ENCODE results near the gene TULP3.

TULP3 gene

DNA sequence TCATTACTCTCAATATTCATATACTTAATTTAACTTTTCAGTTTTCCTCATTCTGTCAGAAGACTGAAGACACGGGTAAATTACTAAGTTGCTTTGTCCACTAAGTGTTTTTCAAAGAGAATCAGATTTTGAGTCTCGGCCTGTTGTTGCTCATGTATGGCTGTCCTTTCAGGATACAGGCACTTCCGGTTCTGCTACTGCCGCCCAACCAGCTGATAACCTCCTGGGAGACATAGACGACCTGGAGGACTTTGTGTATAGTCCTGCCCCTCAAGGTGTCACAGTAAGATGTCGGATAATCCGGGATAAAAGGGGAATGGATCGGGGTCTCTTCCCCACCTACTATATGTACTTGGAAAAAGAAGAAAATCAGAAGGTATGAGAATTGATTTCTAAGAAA, 40.2 kb downstream of the TULP3 start (continued):
- TF ChIP-seq RARB (CRISPR knock-in tag; IDR thresholded peaks at IDR 0.05): no peak
- no peak for TF ChIP-seq ISL1 (CRISPR knock-in tag; IDR thresholded peaks at IDR 0.05)
- no peak for TF ChIP-seq ZNF8 (CRISPR knock-in tag; IDR thresholded peaks at IDR 0.05)
- TF ChIP-seq TCF4 (CRISPR knock-in tag; IDR thresholded peaks at IDR 0.05; ENCODE audit: borderline replicate concordance): no peak
- no peak for TF ChIP-seq PPARA (CRISPR knock-in tag; IDR thresholded peaks at IDR 0.05; ENCODE audit: borderline replicate concordance)
- TF ChIP-seq ZFP3 (CRISPR knock-in tag; IDR thresholded peaks at IDR 0.05): no peak

- TF ChIP-seq ZC3H10 (CRISPR knock-in tag; IDR thresholded peaks at IDR 0.05) (no peak), ZNF70 (CRISPR knock-in tag; IDR thresholded peaks at IDR 0.05) (no peak), CSDC2 (CRISPR knock-in tag; IDR thresholded peaks at IDR 0.05) (no peak), ZNF565 (CRISPR knock-in tag; conservative IDR thresholded peaks at IDR 0.05; ENCODE audit: low read depth) (no peak), ZFP3 (CRISPR knock-in tag; IDR thresholded peaks at IDR 0.05) (no peak), ZFP30 (CRISPR knock-in tag; IDR thresholded peaks at IDR 0.05) (no peak), ESRRG (CRISPR knock-in tag; IDR thresholded peaks at IDR 0.05) (no peak), SNAI2 (CRISPR knock-in tag; IDR thresholded peaks at IDR 0.05) (no peak)
- TF ChIP-seq, protein P1, sequence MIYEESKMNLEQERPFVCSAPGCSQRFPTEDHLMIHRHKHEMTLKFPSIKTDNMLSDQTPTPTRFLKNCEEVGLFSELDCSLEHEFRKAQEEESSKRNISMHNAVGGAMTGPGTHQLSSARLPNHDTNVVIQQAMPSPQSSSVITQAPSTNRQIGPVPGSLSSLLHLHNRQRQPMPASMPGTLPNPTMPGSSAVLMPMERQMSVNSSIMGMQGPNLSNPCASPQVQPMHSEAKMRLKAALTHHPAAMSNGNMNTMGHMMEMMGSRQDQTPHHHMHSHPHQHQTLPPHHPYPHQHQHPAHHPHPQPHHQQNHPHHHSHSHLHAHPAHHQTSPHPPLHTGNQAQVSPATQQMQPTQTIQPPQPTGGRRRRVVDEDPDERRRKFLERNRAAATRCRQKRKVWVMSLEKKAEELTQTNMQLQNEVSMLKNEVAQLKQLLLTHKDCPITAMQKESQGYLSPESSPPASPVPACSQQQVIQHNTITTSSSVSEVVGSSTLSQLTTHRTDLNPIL (CRISPR knock-in tag; IDR thresholded peaks at IDR 0.05; ENCODE audit: low read depth): no peak
- ATAC-seq: no peak
These were observed 42.9 kb downstream of the TULP3 start for GRCh38 chr12:2933586-2933985.

DNA sequence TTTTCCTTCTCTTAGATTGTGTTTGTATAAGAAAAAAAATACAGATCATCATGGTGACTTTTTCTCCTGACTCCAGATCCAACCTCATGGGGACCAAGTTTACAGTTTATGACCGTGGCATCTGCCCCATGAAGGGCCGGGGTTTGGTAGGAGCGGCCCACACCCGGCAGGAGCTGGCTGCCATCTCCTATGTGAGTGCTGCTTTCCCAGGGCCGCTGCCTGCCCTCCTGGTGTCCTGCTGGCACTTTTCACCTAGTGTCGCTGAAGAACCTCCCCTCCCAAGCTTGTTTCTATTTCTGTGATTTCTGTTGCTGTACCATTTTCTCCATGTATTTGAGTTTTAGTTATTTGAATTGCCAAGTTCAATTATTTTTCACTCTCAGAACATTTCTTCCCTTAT, 43.7 kb downstream of the TULP3 start:
- no peak for TF ChIP-seq ZNF70 (CRISPR knock-in tag; IDR thresholded peaks at IDR 0.05)
- TF ChIP-seq TSHZ2 (CRISPR knock-in tag; IDR thresholded peaks at IDR 0.05): no peak
- no peak for TF ChIP-seq GLIS3 (CRISPR knock-in tag; IDR thresholded peaks at IDR 0.05)
- TF ChIP-seq POU6F1 (CRISPR knock-in tag; IDR thresholded peaks at IDR 0.05; ENCODE audit: borderline replicate concordance, low read depth): no peak
- TF ChIP-seq OSR1 (CRISPR knock-in tag; IDR thresholded peaks at IDR 0.05): no peak
- no peak for ATAC-seq

DNA sequence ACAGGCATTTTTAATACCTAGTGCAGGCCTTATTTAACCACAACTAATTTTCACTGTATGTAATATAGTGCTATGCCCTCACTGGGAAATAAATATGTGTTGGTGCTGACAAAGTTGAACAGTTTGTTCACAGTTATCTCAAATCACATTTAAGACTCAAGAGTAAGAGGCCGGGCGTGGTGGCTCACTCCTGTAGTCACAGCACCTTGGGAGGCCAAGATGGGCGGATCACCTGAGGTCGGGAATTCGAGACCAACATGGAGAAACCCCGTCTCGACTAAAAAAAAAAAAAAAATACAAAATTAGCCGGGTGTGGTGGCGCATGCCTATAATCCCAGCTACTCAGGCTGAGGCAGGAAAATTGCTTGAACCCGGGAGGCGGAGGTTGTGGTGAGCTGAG, 45.6 kb downstream of the TULP3 start:
- ATAC-seq: no peak
- TF ChIP-seq ARNTL (CRISPR knock-in tag; IDR thresholded peaks at IDR 0.05; ENCODE audit: borderline replicate concordance, low read depth) (no peak), RARB (CRISPR knock-in tag; IDR thresholded peaks at IDR 0.05) (no peak), ZFP30 (CRISPR knock-in tag; IDR thresholded peaks at IDR 0.05) (no peak), ESRRG (CRISPR knock-in tag; IDR thresholded peaks at IDR 0.05) (no peak), TCF4 (CRISPR knock-in tag; IDR thresholded peaks at IDR 0.05; ENCODE audit: borderline replicate concordance) (no peak), BACH2 (CRISPR knock-in tag; IDR thresholded peaks at IDR 0.05; ENCODE audit: borderline replicate concordance) (no peak), ZNF70 (CRISPR knock-in tag; IDR thresholded peaks at IDR 0.05) (no peak), ZNF8 (CRISPR knock-in tag; IDR thresholded peaks at IDR 0.05) (no peak), POU6F1 (CRISPR knock-in tag; IDR thresholded peaks at IDR 0.05; ENCODE audit: borderline replicate concordance, low read depth) (no peak), TOX (CRISPR knock-in tag; IDR thresholded peaks at IDR 0.05; ENCODE audit: borderline replicate concordance) (no peak), GLIS3 (CRISPR knock-in tag; IDR thresholded peaks at IDR 0.05) (no peak), TSHZ2 (CRISPR knock-in tag; IDR thresholded peaks at IDR 0.05) (no peak), SNAI2 (CRISPR knock-in tag; IDR thresholded peaks at IDR 0.05) (no peak)
- TF ChIP-seq, protein P2, sequence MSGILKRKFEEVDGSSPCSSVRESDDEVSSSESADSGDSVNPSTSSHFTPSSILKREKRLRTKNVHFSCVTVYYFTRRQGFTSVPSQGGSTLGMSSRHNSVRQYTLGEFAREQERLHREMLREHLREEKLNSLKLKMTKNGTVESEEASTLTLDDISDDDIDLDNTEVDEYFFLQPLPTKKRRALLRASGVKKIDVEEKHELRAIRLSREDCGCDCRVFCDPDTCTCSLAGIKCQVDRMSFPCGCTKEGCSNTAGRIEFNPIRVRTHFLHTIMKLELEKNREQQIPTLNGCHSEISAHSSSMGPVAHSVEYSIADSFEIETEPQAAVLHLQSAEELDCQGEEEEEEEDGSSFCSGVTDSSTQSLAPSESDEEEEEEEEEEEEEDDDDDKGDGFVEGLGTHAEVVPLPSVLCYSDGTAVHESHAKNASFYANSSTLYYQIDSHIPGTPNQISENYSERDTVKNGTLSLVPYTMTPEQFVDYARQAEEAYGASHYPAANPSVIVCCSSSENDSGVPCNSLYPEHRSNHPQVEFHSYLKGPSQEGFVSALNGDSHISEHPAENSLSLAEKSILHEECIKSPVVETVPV (CRISPR knock-in tag; IDR thresholded peaks at IDR 0.05): no peak
- TF ChIP-seq, protein P1 (CRISPR knock-in tag; IDR thresholded peaks at IDR 0.05; ENCODE audit: low read depth): no peak

Measured in SK-N-SH treated with all-trans-retinoic acid at 6 μM for 48 hours (cell line).